ENCODE results near the gene OR52M1. TPM values are rescaled to one million over a fixed set of nuclear protein-coding genes. Genes with fewer than 3 reads are reported as not detected.

Gene OR52M1
- total RNA-seq, 1 donor from 2014 or later = not detected

DNA sequence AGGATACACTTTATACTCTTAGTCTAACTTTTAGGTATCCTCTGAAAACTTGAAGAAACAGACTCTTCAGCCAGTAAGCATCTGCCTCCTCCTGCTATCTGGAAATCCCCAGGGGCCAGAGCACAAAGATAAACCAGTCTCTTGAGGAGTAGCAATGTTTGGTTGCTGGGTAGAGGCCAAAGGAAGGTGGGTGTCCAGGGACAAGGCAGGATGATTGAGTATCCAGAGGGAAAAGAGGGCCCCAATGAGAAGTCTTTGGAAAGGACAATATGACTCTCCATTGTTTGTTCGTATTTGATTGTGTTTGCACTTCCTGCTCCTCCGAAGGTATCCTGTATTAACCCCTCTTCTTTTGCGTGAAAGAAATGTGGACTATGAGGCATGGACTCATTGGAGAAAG, 44.0 kb downstream of the OR52M1 start:
- Mint-ChIP-seq H3K9me3 (no peaks in the 10 kb centered on the region), H3K27me3 (peaks cover 14% of the 10 kb centered on the region), H3K4me3 (no peak overlapping the region), H3K36me3 (no peaks in the 10 kb centered on the region), H3K4me1 (ENCODE audit: unreplicated experiment) (no peaks in the 10 kb centered on the region), H3K27ac (no peak overlapping the region)
- TF ChIP-seq, protein P1, sequence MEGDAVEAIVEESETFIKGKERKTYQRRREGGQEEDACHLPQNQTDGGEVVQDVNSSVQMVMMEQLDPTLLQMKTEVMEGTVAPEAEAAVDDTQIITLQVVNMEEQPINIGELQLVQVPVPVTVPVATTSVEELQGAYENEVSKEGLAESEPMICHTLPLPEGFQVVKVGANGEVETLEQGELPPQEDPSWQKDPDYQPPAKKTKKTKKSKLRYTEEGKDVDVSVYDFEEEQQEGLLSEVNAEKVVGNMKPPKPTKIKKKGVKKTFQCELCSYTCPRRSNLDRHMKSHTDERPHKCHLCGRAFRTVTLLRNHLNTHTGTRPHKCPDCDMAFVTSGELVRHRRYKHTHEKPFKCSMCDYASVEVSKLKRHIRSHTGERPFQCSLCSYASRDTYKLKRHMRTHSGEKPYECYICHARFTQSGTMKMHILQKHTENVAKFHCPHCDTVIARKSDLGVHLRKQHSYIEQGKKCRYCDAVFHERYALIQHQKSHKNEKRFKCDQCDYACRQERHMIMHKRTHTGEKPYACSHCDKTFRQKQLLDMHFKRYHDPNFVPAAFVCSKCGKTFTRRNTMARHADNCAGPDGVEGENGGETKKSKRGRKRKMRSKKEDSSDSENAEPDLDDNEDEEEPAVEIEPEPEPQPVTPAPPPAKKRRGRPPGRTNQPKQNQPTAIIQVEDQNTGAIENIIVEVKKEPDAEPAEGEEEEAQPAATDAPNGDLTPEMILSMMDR (conservative IDR thresholded peaks at IDR 0.05) = no peak
- DNase-seq (ENCODE audit: extremely low spot score, unreplicated experiment) = no peak

DNA sequence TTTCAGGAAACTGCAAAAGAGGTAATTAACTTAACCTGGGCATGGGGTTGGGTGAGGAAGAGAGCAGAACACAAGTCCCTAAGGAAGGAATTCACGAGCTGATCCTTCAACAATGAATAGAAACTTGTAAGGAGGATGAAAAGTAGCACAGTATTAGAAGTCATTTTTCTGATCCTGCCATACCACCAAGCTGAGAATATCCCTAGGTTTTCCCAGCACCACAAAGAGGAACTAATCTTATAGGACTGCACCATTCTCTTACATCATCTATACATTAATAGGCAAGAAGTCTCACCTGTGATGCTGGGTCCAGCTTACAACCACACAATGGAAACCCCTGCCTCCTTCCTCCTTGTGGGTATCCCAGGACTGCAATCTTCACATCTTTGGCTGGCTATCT, 48.7 kb downstream of the OR52M1 start, which contains the start of gene OR52I1:
Gene OR52I1 (plus strand): TSS at position 301 of the 400 bp plus-strand sequence. CDS start 0 bp downstream, at position 301.
- Mint-ChIP-seq H3K36me3 (peaks cover 11% of the 10 kb centered on the region), H3K4me3 (no peak within 1 kb of the TSS), H3K4me1 (ENCODE audit: unreplicated experiment) (no peaks in the 10 kb centered on the region), H3K9me3 (no peaks in the 10 kb centered on the region), H3K27me3 (peaks cover 7% of the 10 kb centered on the region), H3K27ac (no peak within 1 kb of the TSS)
- DNase-seq (ENCODE audit: extremely low spot score, unreplicated experiment) = no peak
- TF ChIP-seq, protein P1 (conservative IDR thresholded peaks at IDR 0.05) = no peak

Other genes with a start within 250 kb of the OR52M1 start
- gene OR52B4, start 176.8 kb upstream of the OR52M1 start, total RNA-seq (ENCODE audit: low replicate concordance) = not detected in 2 replicates
- 18.4 and 31.1 TPM in 2 replicates for gene TRIM21, start 151.5 kb upstream of the OR52M1 start, total RNA-seq (ENCODE audit: low replicate concordance)
- not detected in 2 replicates for gene OR52K2, start 95.9 kb upstream of the OR52M1 start, total RNA-seq (ENCODE audit: low replicate concordance)
- not detected in 2 replicates for gene OR52K1, start 62.5 kb upstream of the OR52M1 start, total RNA-seq (ENCODE audit: low replicate concordance)
- gene OR52I2, start 36.6 kb downstream of the OR52M1 start, total RNA-seq (ENCODE audit: low replicate concordance) = not detected in 2 replicates
- not detected in 2 replicates for gene OR52I1, start 48.8 kb downstream of the OR52M1 start, total RNA-seq (ENCODE audit: low replicate concordance)
- gene TRIM68, start 63.0 kb downstream of the OR52M1 start, total RNA-seq (ENCODE audit: low replicate concordance) = 13.9 and 14.5 TPM in 2 replicates
- gene OR51D1, start 92.3 kb downstream of the OR52M1 start, total RNA-seq (ENCODE audit: low replicate concordance) = not detected in 2 replicates
- gene OR51E1, start 98.8 kb downstream of the OR52M1 start, total RNA-seq (ENCODE audit: low replicate concordance) = 0.48 and 0.51 TPM in 2 replicates
- gene OR51E2, start 152.7 kb downstream of the OR52M1 start, total RNA-seq (ENCODE audit: low replicate concordance) = 0.58 TPM in 1 of 2 replicates, not detected in the other
- gene MMP26, start 159.6 kb downstream of the OR52M1 start, total RNA-seq (ENCODE audit: low replicate concordance) = not detected in 2 replicates
- not detected in 2 replicates for gene OR51F1, start 224.7 kb downstream of the OR52M1 start, total RNA-seq (ENCODE audit: low replicate concordance)